GM19468 (cell line): ENCODE data around the gene PATL2.
"Not testable (repeated sequence)": the region's sequence is repeated elsewhere in the genome, so short reads cannot be mapped to it uniquely, and the experiment has no call there.

Experiments used
- ATAC-seq: cut with Tn5 transposase; IDR thresholded peaks from one replicate; pipeline ENCODE4 v1.9.1; 2021; ENCODE audit warnings: mild to moderate bottlenecking, moderate library complexity, moderate number of reproducible peaks; ENCODE audit not compliant: unreplicated experiment; ENCODE audit errors: extremely low read depth

Gene PATL2

DNA sequence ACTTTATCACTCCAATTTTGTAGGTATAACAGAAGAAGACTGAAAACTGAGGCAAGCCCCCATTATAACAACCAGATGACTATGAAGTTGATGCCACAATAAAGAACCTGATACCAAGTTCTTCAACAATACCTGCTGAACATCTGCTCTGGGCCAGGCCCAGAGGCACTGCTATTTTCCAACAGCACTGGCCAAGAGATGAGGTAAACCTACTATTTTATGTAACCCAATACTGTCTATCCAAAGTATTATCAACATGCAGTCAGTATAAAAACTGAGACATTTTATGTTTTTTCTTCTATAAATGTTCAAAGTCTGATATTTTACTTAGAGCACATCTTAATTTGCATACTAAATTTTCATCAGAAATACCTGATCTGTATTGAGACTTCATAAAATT is 53.7 kb downstream of the PATL2 start:
- no peak for ATAC-seq

DNA sequence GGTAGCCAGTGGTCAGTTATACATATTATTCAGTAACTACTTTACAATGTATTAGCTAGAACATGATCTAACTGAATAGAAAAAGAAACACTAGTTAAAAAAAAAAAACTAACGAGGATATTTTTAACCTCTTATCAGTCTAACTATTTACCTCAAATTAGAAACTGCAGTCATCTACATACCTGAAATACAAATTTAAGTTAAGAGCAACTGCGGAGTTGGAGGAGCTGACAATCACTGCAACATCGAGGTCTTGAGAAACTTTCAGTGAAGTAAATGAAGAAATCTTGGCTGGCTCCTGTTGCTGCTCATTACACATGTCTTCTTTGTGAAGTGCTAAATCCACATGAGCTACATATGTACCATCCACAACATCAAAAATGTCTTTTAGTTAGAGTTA is 54.2 kb downstream of the PATL2 start:
- ATAC-seq = no peak

DNA sequence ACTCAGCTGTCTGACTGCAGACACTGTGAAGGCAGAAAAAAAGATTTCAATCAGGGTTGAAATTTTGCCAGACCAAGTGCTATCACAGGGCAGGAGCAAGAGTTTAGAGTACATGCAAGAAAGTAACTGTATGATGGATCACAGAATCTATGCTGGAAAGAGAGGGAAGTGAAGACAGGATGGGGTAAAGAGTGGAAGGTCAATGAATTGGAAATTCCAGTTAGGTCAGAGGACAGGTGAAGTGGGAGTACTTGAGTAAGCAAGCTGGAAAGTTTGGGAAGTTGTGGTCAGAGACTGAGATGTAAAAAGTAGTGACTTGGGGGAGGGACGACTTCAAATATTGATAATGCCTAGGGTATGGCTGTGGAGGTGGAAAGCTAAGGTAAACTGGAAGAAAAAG is 54.8 kb downstream of the PATL2 start:
- no peak for ATAC-seq

DNA sequence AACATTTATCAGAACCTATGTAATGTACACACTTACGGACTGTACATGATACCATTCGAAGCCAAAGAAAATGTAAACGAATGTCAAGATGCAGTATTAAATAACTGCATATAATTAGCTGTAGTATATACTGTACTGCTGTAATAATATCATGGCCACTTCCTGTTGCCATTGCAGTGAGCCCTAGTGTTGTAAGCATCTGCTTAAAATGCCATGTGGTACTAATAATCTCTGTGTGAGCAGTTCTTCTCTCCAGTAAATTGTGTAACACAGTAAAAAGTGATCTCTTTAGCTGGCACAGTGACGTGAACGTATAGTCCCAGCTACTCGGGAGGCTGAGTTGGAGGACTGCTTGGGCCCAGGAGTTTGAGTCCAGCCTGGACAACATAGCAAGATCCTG is 56.3 kb downstream of the PATL2 start:
- ATAC-seq = no peak

DNA sequence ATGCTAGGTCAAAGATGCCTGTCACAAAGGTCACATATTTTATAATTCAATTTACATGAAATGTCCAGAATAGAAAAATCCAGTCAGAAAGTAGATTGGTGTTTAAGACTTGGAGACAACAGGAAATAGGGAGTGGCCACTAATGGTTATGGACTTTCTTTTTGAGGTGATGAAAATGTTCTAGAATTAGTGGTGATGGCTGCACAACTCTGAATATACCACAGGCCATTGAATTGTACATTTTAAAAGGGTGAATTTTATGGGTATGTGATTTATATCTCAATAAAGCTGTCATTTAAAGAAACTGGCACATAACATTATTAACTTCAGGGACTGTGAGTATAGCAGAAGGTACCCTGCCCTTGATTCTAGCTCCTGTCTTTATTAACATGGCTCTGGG is 63.5 kb downstream of the PATL2 start:
- no peak for ATAC-seq

DNA sequence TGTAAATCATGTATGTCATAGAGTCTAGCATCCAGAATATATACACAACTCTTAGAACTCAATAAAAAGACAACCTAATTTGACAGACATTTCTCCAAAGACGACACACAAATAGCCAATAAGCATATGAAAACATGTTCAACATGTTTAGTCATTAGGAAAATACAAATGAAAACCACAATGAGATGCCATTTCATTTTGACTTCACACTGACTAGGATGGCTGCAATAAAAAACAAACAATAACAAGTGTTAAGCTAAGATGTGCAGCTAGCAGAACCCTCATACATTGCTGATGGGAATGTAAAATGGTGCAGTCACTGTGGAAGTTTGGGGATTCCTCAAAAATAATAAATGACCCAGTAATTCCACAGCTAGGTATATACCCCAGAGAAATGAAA is 64.1 kb downstream of the PATL2 start:
- ATAC-seq = no peak

DNA sequence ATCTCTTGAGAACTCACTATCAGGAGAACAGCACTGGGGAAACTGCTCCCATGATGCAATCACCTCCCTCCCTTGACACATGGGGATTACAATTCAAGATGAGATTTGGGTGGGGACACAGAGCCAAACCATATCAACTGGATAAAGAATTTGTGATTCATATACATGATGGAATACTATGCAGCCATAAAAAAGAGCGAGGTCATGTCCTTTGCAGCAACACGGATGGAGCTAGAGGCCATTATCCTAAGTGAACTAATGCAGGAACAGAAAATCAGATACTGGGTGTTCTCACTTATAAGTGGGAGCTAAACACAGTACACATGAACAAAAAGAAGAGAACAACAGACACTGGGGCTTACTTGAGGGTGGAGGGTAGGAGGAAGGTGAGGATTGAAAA is 64.7 kb downstream of the PATL2 start:
- ATAC-seq = no peak

DNA sequence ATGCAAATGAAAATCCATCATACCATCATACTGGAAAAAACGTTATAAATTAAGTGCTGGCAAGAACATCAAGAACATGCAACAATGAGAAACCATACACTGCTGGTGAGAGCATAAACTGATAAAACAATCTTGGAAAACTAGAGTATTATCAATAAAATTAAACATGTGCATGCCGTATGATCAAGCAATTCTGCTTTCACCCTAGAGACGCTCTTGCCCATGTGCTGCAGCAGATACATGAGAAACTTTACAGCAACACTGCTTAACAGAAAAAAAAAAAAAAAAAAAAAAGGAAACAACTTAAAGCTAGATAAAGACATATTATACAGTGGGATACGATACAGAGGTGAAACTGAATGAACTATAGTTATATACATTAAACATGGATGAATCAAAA is 69.5 kb downstream of the PATL2 start:
- no peak for ATAC-seq

DNA sequence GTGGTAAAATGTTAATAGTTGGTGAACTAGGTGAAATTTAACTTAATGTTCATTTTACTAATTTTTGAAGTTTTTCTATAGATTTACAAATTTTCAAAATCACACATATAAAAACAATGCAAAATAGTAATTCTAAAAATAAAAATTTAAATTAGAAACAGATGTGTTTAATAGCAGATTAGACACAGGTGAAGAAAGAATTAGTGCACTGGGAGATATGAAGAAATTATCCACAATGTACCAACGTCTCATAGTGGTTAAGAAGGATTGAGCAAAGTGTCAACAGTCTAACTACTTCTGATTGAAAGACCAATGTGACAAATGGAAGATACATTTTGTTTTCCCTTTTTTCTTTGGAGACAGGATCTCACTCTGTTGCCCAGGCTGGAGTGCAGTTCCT is 74.1 kb downstream of the PATL2 start:
- ATAC-seq = no peak

DNA sequence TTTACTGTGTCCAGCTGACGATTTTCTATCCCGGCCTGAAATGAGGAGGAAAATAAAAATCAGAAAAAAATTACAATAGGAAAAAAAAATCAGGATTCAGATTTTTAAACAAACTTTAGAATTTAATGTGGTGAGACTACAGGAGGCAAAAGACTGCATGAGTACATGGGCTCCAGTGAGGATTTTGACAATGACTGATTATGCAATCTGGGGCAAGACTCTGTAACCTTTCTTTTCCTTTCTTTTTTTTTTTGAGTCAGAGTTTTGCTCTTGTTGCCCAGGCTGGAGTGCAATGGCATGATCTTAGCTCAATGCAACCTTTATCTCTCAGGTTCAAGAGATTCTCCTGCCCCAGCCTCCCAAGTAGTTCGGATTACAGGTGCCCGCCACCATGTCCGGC is 77.5 kb downstream of the PATL2 start:
- no peak for ATAC-seq

DNA sequence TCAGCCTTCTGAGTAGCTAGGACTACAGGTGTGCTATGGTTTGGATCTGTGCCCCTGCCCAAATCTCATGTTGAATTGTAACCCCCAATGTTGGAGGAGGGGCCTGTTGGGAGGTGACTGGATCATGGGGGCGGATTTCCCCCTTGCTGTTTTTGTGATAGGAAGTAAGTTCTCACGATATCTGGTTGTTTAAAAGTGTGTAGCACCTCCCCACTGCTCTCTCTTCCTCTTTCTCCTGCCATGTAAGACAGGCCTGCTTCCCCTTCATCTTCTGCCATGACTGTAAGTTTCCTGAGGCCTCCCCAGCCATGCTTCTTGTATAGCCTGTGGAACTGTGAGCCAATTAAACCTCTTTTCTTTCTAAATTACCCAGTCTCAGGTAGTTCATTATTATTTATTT is 85.8 kb downstream of the PATL2 start:
- not testable (repeated sequence) for ATAC-seq

DNA sequence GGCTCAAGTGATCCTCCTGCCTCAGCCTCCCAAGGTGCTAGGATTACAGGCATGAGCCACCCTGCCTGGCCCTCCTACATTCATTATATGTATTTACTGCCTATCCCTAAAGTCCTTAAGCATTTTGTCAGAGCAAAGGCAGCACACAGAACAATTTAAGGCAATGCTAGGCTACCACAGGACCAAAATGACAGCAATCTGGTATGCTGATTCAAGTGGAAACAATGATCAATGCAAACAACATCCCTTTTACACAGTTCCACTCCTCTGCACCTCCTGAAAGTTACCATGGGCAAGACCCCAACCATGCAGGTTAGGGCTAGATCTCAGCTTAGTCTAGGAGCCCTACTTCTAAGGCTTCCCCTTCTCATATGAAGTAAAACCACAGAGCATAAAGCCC is 87.9 kb downstream of the PATL2 start:
- ATAC-seq = no peak

DNA sequence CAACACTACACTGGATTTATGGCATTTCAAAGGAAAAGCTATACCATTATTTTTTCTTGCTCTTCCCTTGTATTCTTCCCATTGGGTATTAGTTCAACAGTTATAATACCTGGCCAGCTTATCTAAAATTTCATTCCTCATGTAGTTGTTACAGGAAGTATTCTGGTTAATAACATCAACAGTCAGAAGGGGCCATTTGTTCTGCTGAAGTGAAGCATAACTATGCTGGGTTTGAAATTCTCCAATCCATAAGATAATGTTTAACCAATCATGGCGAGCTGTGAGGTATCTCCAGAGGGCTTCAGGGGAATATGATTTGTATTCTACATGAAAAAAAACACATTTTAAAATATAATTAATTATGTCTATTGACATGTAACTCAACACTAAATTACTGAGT is 91.0 kb downstream of the PATL2 start:
- ATAC-seq = no peak

DNA sequence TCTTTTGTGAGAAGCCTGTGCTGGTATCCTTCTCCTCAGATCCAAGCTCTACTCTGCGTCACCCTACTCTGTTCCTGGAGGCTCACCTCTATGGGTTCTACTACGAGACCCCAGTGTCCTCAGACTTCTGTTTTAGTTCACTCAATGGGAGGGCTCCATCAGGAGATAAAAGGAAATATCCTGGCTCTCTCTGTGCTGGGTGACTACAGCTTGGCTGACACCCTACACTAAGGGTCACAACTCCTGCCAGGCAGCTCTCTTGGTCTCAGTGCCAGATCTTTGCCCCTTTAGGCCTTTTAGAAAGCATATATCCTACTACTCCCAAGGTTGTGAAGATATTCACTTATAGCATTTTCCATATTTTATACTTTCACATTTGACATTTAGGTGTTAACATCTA is 94.1 kb downstream of the PATL2 start:
- ATAC-seq = no peak
